CD1c-positive myeloid dendritic cell (primary cell): ENCODE measurements around the gene ACAD11.

ENCODE experiments used
- DNase-seq: peaks from one replicate; pipeline ENCODE4 v3.0.0-alpha.2; 2016; ENCODE audit errors: extremely low spot score

Gene ACAD11, protein sequence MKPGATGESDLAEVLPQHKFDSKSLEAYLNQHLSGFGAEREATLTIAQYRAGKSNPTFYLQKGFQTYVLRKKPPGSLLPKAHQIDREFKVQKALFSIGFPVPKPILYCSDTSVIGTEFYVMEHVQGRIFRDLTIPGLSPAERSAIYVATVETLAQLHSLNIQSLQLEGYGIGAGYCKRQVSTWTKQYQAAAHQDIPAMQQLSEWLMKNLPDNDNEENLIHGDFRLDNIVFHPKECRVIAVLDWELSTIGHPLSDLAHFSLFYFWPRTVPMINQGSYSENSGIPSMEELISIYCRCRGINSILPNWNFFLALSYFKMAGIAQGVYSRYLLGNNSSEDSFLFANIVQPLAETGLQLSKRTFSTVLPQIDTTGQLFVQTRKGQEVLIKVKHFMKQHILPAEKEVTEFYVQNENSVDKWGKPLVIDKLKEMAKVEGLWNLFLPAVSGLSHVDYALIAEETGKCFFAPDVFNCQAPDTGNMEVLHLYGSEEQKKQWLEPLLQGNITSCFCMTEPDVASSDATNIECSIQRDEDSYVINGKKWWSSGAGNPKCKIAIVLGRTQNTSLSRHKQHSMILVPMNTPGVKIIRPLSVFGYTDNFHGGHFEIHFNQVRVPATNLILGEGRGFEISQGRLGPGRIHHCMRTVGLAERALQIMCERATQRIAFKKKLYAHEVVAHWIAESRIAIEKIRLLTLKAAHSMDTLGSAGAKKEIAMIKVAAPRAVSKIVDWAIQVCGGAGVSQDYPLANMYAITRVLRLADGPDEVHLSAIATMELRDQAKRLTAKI

GRCh38 chr3:132659365-132660051, at the start of gene ACAD11:
Gene ACAD11 (minus strand): TSS chr3:132659809. CDS start chr3:132659751, 58 bp downstream.
- DNase-seq, result peak; percentile 79

DNA sequence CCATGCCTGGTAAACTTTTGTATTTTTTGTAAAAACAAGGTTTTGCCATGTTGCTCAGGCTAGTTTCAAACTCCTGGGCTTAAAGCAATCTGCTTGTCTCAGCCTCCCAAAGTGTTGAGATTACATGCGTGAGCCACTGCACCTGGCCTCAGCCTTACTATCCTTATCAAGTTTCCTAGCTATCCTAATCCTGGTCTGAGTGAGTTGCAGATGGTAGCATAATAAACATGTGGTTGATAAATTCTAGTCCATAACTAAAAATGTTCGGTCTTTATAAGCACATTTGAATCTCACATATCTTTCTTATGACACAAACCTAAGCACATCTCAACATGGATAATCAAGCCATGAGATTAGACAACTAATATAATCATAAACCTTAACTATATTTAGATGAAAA, 44.1 kb upstream of the ACAD11 start:
- no peak for DNase-seq

DNA sequence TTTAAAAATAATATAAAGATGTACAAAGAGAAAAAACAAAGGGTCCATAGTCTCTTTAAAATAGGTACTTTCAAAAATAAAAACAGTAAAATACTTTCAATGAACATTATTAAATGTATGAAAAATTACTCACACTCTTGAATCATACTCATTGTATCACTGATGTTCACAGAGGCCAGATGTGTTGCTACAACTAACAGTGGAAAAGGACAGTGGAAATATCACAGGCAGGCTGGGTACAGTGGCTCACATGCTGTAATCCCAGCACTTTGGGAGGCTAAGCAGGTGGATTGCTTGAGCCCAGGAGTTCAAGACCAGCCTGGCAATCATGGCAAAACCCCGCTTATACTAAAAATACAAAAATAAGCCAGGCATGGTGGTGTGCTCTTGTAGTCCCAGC, 35.8 kb upstream of the ACAD11 start:
- no peak for DNase-seq

- DNase-seq, result no peak
Observed at GRCh38 chr3:132694991-132695390, 35.4 kb upstream of the ACAD11 start.

DNA sequence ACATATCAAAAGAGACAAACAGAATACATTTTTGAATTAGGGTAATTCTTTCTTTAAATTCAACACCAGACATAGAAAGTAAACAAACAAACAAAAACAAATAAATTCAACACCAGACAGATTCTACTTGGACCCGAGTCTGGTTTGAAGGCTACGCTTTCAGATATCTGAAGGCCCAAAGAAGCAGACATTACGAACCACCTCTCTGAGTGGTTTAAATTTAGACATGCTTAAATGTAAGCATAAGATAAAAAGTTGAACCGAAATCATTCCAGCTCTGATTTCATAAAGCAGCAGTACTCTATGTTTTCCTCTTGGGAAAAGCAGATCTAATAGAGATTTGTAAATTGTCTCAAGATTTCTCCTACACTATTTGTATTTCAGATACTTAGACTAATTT, 30.4 kb upstream of the ACAD11 start:
- no peak for DNase-seq

GRCh38 chr3:132682201-132682600, 22.6 kb upstream of the ACAD11 start:
- DNase-seq, result no peak

- DNase-seq, result no peak
Observed at GRCh38 chr3:132681421-132681820, 21.8 kb upstream of the ACAD11 start.

GRCh38 chr3:132679911-132680310, 20.3 kb upstream of the ACAD11 start:
- DNase-seq, result no peak

GRCh38 chr3:132675408-132675807, 15.8 kb upstream of the ACAD11 start:
- no peak for DNase-seq

- no peak for DNase-seq
Observed at GRCh38 chr3:132669256-132669777, 9.7 kb upstream of the ACAD11 start.

DNA sequence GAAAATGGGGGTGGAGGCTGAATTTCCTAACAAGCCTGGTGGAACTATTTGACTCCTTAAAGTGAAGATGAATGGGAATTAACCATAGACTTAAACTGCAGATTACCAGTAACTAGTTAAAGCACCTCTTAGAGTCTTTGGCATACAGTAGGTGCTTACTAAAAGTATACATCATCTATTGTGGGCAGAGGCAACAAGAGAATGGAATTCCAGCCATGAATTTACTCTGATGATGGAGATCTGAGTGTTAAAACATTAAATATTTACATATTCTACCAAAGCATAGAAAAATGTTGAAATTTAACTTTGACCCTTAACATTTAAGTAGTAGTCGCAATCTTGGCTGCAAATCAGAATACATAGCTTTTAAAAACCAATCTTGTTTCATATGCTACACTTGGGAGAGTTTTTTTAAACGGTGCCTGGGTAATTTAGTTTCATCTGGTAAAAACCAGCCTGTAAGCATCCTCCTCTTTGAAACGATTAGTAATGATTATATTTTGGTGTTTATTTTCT, 5.7 kb upstream of the ACAD11 start:
- no peak for DNase-seq

- DNase-seq, result no peak
Observed at GRCh38 chr3:132662212-132662611, 2.6 kb upstream of the ACAD11 start.

GRCh38 chr3:132661101-132661500, 1.5 kb upstream of the ACAD11 start:
- no peak for DNase-seq

GRCh38 chr3:132660811-132661070, 1.1 kb upstream of the ACAD11 start:
- no peak for DNase-seq

DNA sequence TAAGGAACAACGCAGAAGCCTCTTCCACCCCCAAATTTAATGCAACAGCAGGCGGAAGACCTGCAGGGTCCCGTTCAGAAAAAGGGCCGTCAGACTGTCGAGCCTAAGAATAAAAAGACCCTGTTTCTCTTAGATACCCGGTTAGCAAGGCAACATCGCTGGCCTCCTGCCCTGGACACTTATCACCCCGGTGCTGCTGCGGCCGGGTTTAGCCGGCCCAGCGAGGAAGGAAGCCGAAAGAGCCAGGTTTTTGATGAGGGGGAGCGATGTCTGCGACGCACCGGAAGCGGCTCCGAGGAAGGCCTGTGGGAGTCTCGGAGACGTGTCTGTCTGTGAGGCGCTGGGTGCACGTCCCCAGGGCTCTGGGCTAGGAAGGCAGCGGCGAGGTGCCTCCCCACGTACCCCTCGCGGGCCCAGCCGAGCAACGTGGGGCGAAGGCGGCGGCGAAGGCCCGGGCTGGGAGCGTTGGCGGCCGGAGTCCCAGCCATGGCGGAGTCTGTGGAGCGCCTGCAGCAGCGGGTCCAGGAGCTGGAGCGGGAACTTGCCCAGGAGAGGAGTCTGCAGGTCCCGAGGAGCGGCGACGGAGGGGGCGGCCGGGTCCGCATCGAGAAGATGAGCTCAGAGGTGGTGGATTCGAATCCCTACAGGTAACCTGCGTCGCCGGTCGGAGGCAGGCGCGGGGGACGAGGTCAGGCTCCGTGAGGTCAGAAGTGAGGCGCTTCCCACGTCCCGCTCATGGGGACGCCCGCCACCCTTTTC, 622 bp upstream of the ACAD11 start, which contains the start of gene UBA5:
TSS of gene UBA5 (plus strand) at position 278 of the 759 bp plus-strand sequence. CDS start at position 487, 209 bp downstream.
- DNase-seq, result peak; percentile 77

DNA sequence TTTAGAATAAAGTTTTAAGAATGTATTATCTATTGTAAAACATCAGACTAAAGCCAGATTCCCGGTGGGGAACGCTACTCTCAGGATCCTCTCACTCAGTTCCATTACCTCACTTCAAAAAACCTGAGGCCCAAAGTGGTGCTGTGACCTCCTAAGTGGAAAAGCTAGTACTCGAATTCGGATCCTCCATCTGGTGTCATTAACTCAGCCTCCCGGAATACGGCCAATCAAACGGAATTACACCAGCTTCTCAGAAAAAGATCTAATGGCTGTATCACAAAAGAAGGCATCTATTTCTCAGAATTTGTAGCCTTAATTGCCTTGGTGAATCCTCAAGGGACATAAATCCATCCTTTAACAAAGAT, 627 bp downstream of the ACAD11 start:
- DNase-seq, result no peak

DNA sequence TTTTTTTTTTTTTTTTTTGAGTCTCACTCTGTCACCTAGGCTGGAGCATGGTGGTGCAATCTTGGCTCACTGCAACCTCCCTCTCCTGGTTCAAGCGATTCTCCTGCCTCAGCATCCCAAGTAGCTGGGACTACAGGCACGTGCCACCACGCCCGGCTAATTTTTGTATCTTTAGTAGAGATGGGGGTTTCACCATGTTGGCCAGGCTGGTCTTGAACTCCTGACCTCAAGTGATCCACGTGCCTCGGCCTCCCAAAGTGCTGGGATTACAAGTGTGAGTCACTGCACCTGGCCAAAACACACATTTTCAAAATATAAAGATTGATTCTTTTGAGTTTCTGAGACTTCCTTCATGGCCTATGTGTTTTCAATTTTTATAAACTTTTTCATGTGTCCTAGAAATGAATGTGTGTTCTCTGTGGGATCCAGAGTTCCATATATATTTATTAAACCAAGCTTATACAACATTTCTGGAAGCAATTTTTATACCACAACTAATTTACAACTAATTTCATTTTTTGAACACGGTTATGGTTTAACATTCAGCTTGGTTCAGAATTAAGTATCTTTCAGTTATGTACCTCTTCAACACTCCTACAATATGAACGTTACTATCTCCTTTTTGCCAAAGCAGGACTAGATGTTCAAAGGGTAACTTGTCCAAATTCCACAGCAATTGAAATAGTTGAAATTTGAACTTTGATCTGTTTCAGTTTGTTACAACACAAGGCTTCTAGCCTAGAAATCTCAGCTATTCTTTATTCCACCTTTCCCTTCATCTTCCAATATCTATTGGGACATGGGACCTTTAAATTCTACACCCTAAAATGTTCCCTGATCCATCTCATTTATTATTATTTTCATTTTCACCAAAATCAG, 1.5 kb downstream of the ACAD11 start:
- DNase-seq, result no peak

- DNase-seq, result no peak
Observed at GRCh38 chr3:132655471-132655870, 4.1 kb downstream of the ACAD11 start.

- DNase-seq, result no peak
Observed at GRCh38 chr3:132654721-132655120, 4.9 kb downstream of the ACAD11 start.

DNA sequence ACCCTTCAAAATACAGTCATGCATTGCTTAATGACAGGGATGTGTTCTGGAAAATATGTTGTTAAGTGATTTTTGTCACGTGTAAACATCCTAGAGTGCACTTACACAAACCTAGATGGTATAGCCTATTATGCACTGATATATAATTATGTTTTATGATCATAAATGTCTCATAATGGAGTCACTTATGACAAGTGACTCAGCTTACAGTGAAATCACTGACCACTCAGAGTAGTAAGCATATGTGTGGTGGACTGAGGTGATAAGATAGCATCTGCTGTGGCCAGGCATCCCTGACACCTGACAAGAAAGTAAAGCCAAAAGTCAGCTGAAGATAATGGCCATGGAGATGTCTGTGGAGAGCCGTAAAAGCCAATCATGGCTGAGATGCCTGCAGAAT, 5.4 kb downstream of the ACAD11 start:
- DNase-seq, result no peak
